Measurements from ENCODE around the gene PFKFB2. TPM values are rescaled to one million over a fixed set of nuclear protein-coding genes. Genes with fewer than 3 reads are reported as not detected.

Gene PFKFB2
- total and polyA plus RNA-seq, 2 of the 8 experiments (the other 6 are each of a cell fraction or from before 2014, with no cell fraction given): 6.7 to 19.1 TPM

DNA sequence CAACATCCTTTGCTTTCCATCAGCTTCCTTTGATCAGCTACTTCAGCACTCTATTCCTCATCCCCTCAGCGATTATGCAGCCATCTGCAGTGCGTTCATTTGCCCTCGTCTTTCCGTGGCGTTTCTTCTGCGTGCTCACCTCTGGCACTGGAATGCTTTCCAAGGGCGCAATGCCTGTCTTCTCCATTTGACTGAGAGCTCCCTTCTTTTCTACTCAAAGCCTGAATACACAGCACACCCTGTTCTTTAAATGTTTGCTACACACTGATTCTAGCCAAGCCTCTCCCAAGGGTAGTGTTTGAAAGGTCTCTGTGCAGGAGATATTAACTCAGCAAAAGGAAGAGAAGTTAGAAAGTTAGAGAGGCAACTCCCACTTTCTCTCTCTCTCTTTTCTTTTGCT is 43.1 kb upstream of the PFKFB2 start:
- Histone ChIP-seq H2BK12ac (ENCODE audit: low read depth, low read length) (no peak overlapping the region), H3K4me1 (replicated peaks in 1 of 4; ENCODE audit: control insufficient read depth in 3 of 4, insufficient read depth in 4 of 4, low read length in 3 of 4) (no peaks in the 10 kb centered on the region), H3K56ac (replicated peaks; ENCODE audit: insufficient read length, low read depth, low read length) (no peak overlapping the region), H2BK120ac (replicated peaks; ENCODE audit: low read depth, low read length) (no peak overlapping the region), H3K79me1 (ENCODE audit: low read depth, low read length) (no peaks in the 10 kb centered on the region), H2AFZ (ENCODE audit: low read length) (no peak overlapping the region), H3K23ac (ENCODE audit: insufficient read length) (no peak overlapping the region), H2BK20ac (ENCODE audit: low read length) (no peak overlapping the region), H3K4ac (replicated peaks; ENCODE audit: insufficient read length, low read depth, low read length) (no peak overlapping the region), H3K27ac (ENCODE audit: low read depth, low read length) (no peak overlapping the region), H3K23me2 (ENCODE audit: low read depth, low read length) (no peaks in the 10 kb centered on the region), H2BK15ac (ENCODE audit: low read length) (no peak overlapping the region), H3K14ac (ENCODE audit: insufficient read length) (no peak overlapping the region), H4K5ac (ENCODE audit: insufficient read length, low read depth, low read length) (no peak overlapping the region), H4K20me1 (replicated peaks in 1 of 2; ENCODE audit: control insufficient read depth in 1 of 2, insufficient read depth in 2 of 2, low read length in 2 of 2) (no peaks in the 10 kb centered on the region), H3K9me3 (ENCODE audit: insufficient read depth in 2 of 2, low read depth in 1 of 2, low read length in 1 of 2) (no peaks in the 10 kb centered on the region), H3K79me2 (ENCODE audit: control insufficient read depth in 1 of 2, insufficient read depth in 2 of 2, low read length in 2 of 2) (no peaks in the 10 kb centered on the region), H3K36me3 (ENCODE audit: control insufficient read depth in 2 of 4, insufficient read depth in 4 of 4, low read length in 3 of 4) (no peaks in the 10 kb centered on the region), H3K18ac (ENCODE audit: extremely low read depth, low read length) (no peak overlapping the region), H3K4me2 (ENCODE audit: insufficient read depth in 1 of 2, low read depth in 2 of 2, low read length in 2 of 2) (no peak overlapping the region), H4K91ac (replicated peaks; ENCODE audit: insufficient read length, low read length) (no peak overlapping the region), H4K8ac (ENCODE audit: extremely low read depth, insufficient read depth, low read length) (no peak overlapping the region), H2AK5ac (ENCODE audit: low read depth, low read length) (no peak overlapping the region), H3K9ac (replicated peaks in 1 of 4; ENCODE audit: extremely low read depth in 1 of 4, low read depth in 3 of 4, low read length in 3 of 4) (no peak overlapping the region), H3K4me3 (ENCODE audit: extremely low read depth in 1 of 4, insufficient read depth in 2 of 4, low read depth in 3 of 4, low read length in 4 of 4) (no peak overlapping the region), H3K27me3 (replicated peaks in 1 of 4; ENCODE audit: control insufficient read depth in 3 of 4, extremely low read depth in 1 of 4, insufficient read depth in 3 of 4, low read length in 3 of 4) (no peaks in the 10 kb centered on the region), H2BK5ac (ENCODE audit: low read depth, low read length) (no peak overlapping the region)
- TF ChIP-seq BACH1 (IDR thresholded peaks at IDR 0.05; ENCODE audit: low read length) (no peak), MAX (IDR thresholded peaks at IDR 0.05) (no peak), ZNF274 (IDR thresholded peaks at IDR 0.05; ENCODE audit: borderline replicate concordance, extremely low read depth, low read length) (no peak), BRCA1 (IDR thresholded peaks at IDR 0.05; ENCODE audit: low read depth, low read length) (no peak)
- POLR2A ChIA-PET (ENCODE audit: partially characterized antibody): interaction anchor here (1.5 kb wide), 1 partner anchor 68 kb away, joined by 3 read pairs; no protein-coding TSS in a partner anchor
- DNase-seq (ENCODE audit: low read depth in 1 of 2, low spot score in 2 of 2) (no peak), FAIRE-seq (no peak)
- 89% methylated on average over 7 of the region's 7 CpGs; no CpG with 5 or more reads in 1 of the 2 experiments for WGBS, 2 experiments (ENCODE audit: extremely low coverage in 1 of 2, insufficient coverage in 1 of 2, insufficient read length in 1 of 2, insufficient replicate concordance in 2 of 2, low coverage in 1 of 2, low lambda C conversion rate in 2 of 2, missing lambda C conversion rate in 1 of 2)
- CTCF ChIA-PET (ENCODE audit: partially characterized antibody): interaction anchor here (1.5 to 9.9 kb wide), 2 partner anchors 13 to 26 kb away, joined by 5 to 122 read pairs; no protein-coding TSS in a partner anchor

Measured in H1 (cell line).